BJ (cell line): Measurements from ENCODE around the gene IFNA13. TPM values are rescaled to one million over a fixed set of nuclear protein-coding genes. Genes with fewer than 3 reads are reported as not detected.

Experiments
- CTCF ChIA-PET: fragments of 350-600 bp; formaldehyde crosslinking; extraction: SDS; loops from one replicate; lab custom pipeline; 2021; ENCODE audit warnings: antibody characterized with exemption, inconsistent platforms; lab: Yijun Ruan, JAX
- POLR2A ChIA-PET: fragments of 300-600 bp; sonication (Branson Sonifier 250); formaldehyde crosslinking; extraction: SDS; loops from one replicate; lab custom pipeline; 2021; ENCODE audit warnings: antibody characterized with exemption; lab: Charles Lee
- DNase-seq: peaks from one replicate; pipeline ENCODE4 v3.0.0-alpha.2; 2011; ENCODE audit warnings: low read depth
- H3K27me3 ChIP-seq: 2 replicates; pipeline ENCODE4 v1.6.0; 2011; ENCODE audit warnings: low read length; ENCODE audit not compliant: control insufficient read depth, insufficient read depth
- H3K36me3 ChIP-seq: 2 replicates; pipeline ENCODE4 v1.5.1; 2011; ENCODE audit warnings: low read length; ENCODE audit not compliant: control insufficient read depth, insufficient read depth
- H3K4me3 ChIP-seq: 2 replicates; pipeline ENCODE4 v1.5.1; 2011; ENCODE audit warnings: low read depth, mild to moderate bottlenecking, control low read depth, low read length
- polyA plus RNA-seq: library from polyadenylated mRNA; depleted of rRNA; stranded (reverse); fragments of >200 nt; gene quantifications from 2 replicates; pipeline ENCODE4 v1.2.3, GENCODE V29; 2011
- TF ChIP-seq, protein P1 (sequence below): IDR thresholded peaks from 2 replicates; pipeline ENCODE4 v1.5.1; 2011; ENCODE audit warnings: low read depth, mild to moderate bottlenecking, control low read depth, inconsistent platforms, low read length, moderate library complexity; ENCODE audit not compliant: insufficient read depth

The IFNA13 gene
- polyA plus RNA-seq, 1 experiment: not detected

DNA sequence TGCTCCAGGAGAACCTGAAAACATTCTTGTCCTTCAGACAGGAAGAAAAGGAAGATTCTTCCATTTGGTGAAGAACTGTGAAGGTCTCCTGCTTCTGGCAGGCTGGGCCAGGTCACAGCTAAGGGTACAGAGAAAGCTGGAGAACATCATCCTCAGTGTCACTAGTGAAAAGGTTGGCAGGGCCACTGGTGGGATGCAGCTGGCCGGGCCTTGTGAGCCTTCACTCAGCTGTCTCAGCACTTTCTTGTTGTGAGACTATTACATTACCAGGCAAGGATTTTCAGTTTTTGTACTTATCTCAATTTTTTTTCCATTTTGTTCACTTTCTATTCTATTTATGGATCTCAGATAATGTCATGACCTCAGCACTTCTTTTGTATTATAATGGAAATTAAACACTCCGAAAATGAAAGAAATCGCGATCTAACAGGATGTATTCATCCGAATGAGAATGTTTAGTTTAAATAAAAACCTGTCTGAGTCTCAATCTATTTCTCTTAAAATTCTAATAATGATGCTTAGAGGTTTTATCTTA, 31.2 kb upstream of the IFNA13 start:
- CTCF ChIA-PET: interaction anchor here (0.6 to 2.0 kb wide), 3 partner anchors 8 to 70 kb away, joined by 3 to 5 read pairs (median 4); no protein-coding TSS in a partner anchor
- Histone ChIP-seq H3K4me3 (no peak overlapping the region), H3K36me3 (no peaks in the 10 kb centered on the region), H3K27me3 (peaks cover 17% of the 10 kb centered on the region)
- POLR2A ChIA-PET: no interaction called here
- TF ChIP-seq, protein P1, sequence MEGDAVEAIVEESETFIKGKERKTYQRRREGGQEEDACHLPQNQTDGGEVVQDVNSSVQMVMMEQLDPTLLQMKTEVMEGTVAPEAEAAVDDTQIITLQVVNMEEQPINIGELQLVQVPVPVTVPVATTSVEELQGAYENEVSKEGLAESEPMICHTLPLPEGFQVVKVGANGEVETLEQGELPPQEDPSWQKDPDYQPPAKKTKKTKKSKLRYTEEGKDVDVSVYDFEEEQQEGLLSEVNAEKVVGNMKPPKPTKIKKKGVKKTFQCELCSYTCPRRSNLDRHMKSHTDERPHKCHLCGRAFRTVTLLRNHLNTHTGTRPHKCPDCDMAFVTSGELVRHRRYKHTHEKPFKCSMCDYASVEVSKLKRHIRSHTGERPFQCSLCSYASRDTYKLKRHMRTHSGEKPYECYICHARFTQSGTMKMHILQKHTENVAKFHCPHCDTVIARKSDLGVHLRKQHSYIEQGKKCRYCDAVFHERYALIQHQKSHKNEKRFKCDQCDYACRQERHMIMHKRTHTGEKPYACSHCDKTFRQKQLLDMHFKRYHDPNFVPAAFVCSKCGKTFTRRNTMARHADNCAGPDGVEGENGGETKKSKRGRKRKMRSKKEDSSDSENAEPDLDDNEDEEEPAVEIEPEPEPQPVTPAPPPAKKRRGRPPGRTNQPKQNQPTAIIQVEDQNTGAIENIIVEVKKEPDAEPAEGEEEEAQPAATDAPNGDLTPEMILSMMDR: no peak
- DNase-seq: no peak

DNA sequence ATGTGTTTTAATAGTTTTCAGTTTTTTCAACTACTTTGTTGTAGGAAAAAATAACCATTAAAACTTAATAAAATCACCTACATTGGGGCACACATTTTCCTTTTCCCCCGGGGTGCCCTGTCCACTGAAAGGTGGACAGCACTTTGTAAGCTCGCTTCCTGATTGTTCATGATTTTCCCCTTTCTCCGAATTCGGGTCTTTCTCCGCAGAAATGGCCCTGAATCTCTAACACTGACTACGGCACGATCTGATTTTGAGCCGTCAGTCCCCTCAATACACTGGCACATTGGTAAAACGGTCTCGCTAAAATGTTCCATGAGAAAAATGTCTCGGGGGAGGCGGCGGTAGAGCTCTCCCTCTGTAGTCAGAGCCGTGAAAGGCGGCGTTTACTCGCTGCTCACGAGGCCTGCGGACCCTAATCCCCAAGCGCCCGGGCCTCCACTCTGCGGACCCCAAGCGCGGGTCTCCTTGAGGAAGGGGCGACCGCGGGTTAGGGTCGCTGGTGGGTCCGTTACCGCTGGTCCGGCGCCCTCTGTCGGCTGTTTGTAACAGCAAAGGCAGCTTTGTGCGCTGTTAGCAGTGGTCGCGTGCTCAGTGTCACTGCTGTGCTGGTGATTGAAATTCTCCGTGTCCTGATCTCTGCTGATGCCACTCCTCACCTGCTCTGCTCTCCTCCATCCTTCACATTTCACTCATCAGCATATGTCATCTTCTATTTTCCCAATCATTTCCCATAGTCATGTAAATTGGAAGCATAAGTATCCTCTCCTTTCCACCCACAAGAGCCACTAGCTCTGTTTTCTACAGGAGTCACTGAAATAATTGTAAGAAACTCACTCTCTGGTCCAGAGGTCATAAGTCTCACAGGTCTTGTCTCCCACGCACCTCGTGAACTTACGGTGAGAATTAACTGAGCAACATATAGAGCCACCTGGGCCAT, 28.2 kb upstream of the IFNA13 start:
- DNase-seq: no peak
- H3K4me3 ChIP-seq: peak overlapping the region; percentile 35
- H3K27me3 ChIP-seq: peaks cover 12% of the 10 kb centered on the region
- TF ChIP-seq, protein P1: peak; percentile 93
- ChIA-PET POLR2A (no interaction called here), CTCF (interaction anchor here (0.6 to 3.2 kb wide), 34 partner anchors 8 to 395 kb away, joined by 3 to 67 read pairs (median 6); partner anchors contain the start of genes IFNA2 and IFNA8)
- H3K36me3 ChIP-seq: no peaks in the 10 kb centered on the region

DNA sequence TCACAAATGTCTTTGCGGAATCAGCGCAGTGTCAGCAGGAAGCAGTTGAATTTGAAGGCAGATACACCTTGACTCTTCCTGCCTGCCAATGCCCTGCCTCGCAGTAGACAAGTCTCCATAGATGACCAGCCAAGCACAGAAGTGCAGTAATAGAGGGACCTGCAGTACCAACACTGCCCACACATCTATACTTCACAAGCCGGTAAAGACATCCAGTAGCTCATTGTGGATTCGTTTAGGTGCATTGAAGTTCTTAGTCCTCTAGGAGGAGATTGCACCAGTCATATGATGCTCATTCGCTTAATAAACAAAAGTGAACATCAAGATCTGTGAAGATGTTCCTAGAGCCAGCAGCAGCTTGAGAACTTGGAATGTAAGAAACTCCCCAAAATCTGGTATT, 24.4 kb upstream of the IFNA13 start:
- H3K36me3 ChIP-seq: no peaks in the 10 kb centered on the region
- TF ChIP-seq, protein P1: peak; percentile 14; the same call in 1 of the 2 replicates
- H3K4me3 ChIP-seq: no peak overlapping the region
- CTCF ChIA-PET: interaction anchor here (1.3 kb wide), 1 partner anchor 10 kb away, joined by 3 read pairs; no protein-coding TSS in a partner anchor
- POLR2A ChIA-PET: no interaction called here
- H3K27me3 ChIP-seq: peaks cover 9% of the 10 kb centered on the region; the same call in 1 of the 2 replicates
- no peak for DNase-seq

DNA sequence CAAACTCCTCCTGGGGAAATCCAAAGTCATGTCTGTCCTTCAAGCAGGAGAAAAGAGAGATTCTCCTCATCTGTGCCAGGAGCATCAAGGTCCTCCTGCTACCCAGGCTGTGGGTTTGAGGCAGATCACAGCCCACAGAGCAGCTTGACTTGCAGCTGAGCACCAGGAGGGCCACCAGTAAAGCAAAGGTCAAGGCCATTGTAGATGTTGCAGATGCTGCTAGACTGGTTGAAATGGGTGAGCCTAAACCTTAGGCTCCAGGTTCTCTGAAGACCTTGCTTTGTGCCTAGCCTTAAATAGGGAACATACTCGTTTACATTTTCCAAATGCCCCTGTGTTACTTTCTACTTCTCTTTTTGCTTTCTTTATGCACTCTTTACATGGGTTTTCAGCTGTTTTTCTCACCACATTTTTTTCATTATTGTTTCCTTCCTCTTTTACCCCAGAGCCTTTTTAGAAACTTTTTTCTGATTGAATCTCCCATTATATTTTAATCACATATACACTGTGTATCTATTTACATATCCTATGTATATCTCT, 17.3 kb upstream of the IFNA13 start, which contains the start of gene IFNA2:
Gene IFNA2 (minus strand): TSS at position 268 of the 540 bp plus-strand sequence. CDS start 69 bp downstream, at position 199.
- TF ChIP-seq, protein P1: no peak
- DNase-seq: no peak
- POLR2A ChIA-PET: no interaction called here
- Histone ChIP-seq H3K4me3 (no peak within 1 kb of the TSS), H3K27me3 (peaks cover 4% of the 10 kb centered on the region), H3K36me3 (no peaks in the 10 kb centered on the region)
- CTCF ChIA-PET: interaction anchor here (1.5 kb wide), 1 partner anchor 11 kb away, joined by 5 read pairs; no protein-coding TSS in a partner anchor
